HepG2 (cell line): ENCODE data around the gene TEF. TPM values are rescaled to one million over a fixed set of nuclear protein-coding genes. Genes with fewer than 3 reads are reported as not detected.

ENCODE experiments used
- ATAC-seq: fragments of 200-7000 bp; cut with Tn5 transposase; 3 replicates; pipeline ENCODE4 v1.9.1; 2020; ENCODE audit warnings: mild to moderate bottlenecking, moderate library complexity
- BruUV-seq: library from RNA; stranded (reverse); fragments of 400-500 nt; replicated peaks from 2 replicates; lab custom pipeline; 2021; lab: Mats Ljungman, UMichigan
- CTCF ChIA-PET: fragments of 300-600 bp; formaldehyde crosslinking; extraction: SDS; loops from one replicate; lab custom pipeline; 2021; ENCODE audit warnings: low total read pairs, inconsistent platforms, low intra/inter-chr PET ratio; lab: Yijun Ruan, JAX
- POLR2A ChIA-PET: fragments of 350-600 bp; sonication (Branson Sonifier 250); formaldehyde crosslinking; loops from one replicate; lab custom pipeline; 2020; ENCODE audit warnings: antibody characterized with exemption, inconsistent platforms; lab: Yijun Ruan, JAX
- DNase-seq: peaks from one replicate; pipeline ENCODE4 v3.0.0-alpha.2; 2015; ENCODE audit warnings: low spot score
- FAIRE-seq: peaks from 3 replicates; lab custom pipeline; 2011; peaks lifted over from hg19 to GRCh38; lab: Jason Lieb, UNC
- H2AFZ ChIP-seq: one replicate; pipeline ENCODE4 v1.6.1; 2011; ENCODE audit warnings: low read length, inconsistent platforms
- H3K27ac ChIP-seq: fragments of 300-600 bp; 3 replicates; pipeline ENCODE4 v1.8.0; 2011; ENCODE audit warnings: mixed run types, mild to moderate bottlenecking, mixed read lengths, low read length, inconsistent platforms; ENCODE audit not compliant: insufficient read depth; ENCODE audit errors: extremely low read length
- H3K27me3 ChIP-seq, 2 experiments: fragments of 200-600 bp in 1 of 2; 2 replicates in 1 of 2; 3 replicates in 1 of 2; pipeline versions ENCODE4 v1.6.0 to v1.8.0; 2011; ENCODE audit warnings: low read length in 2 of 2, mild to moderate bottlenecking in 2 of 2, moderate library complexity in 2 of 2, inconsistent platforms in 1 of 2; ENCODE audit not compliant: insufficient read depth in 2 of 2, control insufficient read depth in 1 of 2
- H3K36me3 ChIP-seq, 2 experiments: fragments of 200-600 bp in 1 of 2; replicated peaks in 1 of 2; 2 replicates in 1 of 2; 3 replicates in 1 of 2; pipeline versions ENCODE4 v1.5.1 to v1.8.0; 2011; ENCODE audit warnings: low read length in 2 of 2, inconsistent platforms in 1 of 2; ENCODE audit not compliant: insufficient read depth in 2 of 2, control insufficient read depth in 1 of 2
- H3K4me1 ChIP-seq: 2 replicates; pipeline ENCODE4 v1.5.1; 2012; ENCODE audit warnings: low read length, inconsistent platforms; ENCODE audit not compliant: insufficient read depth
- H3K4me2 ChIP-seq: 2 replicates; pipeline ENCODE4 v1.6.0; 2011; ENCODE audit warnings: low read depth, low read length, inconsistent platforms
- H3K4me3 ChIP-seq, 3 experiments: fragments of 200-600 bp in 1 of 3; sonication (generic), shearing (Covaris generic) in 1 of 3; replicated peaks in 1 of 3; 2 replicates each; pipeline ENCODE4 v1.5.1; 2011 to 2016; ENCODE audit warnings: low read length in 3 of 3, inconsistent platforms in 2 of 3, low read depth in 2 of 3, mild to moderate bottlenecking in 2 of 3, control low read depth in 1 of 3, mixed read lengths in 1 of 3; ENCODE audit not compliant: insufficient read depth in 1 of 3
- H3K79me2 ChIP-seq: one replicate; pipeline ENCODE4 v1.6.1; 2011; ENCODE audit warnings: low read length, inconsistent platforms; ENCODE audit not compliant: insufficient read depth
- H3K9ac ChIP-seq: 2 replicates; pipeline ENCODE4 v1.6.0; 2011; ENCODE audit warnings: mild to moderate bottlenecking, low read depth, low read length, inconsistent platforms; ENCODE audit not compliant: insufficient read depth
- H3K9me3 ChIP-seq: 2 replicates; pipeline ENCODE4 v1.5.1; 2012; ENCODE audit warnings: mild to moderate bottlenecking, low read length
- H4K20me1 ChIP-seq: 2 replicates; pipeline ENCODE4 v1.6.0; 2011; ENCODE audit warnings: inconsistent platforms, mild to moderate bottlenecking, low read length, moderate library complexity; ENCODE audit not compliant: insufficient read depth
- AGO2 ChIP-seq: fragments of 200-400 bp; formaldehyde crosslinking; optimal IDR thresholded peaks from 2 replicates; pipeline ENCODE3; 2017; ENCODE audit warnings: mild to moderate bottlenecking, low read depth, low read length, moderate library complexity
- CSRNP1 ChIP-seq: sonication (generic); formaldehyde crosslinking; IDR thresholded peaks from 2 replicates; pipeline ENCODE4 v1.8.1; 2023; ENCODE audit warnings: mild to moderate bottlenecking, missing genetic modification reagents
- GPN1 ChIP-seq: sonication (generic); formaldehyde crosslinking; IDR thresholded peaks from 2 replicates; pipeline ENCODE4 v1.5.1; 2020; ENCODE audit warnings: missing genetic modification reagents, borderline replicate concordance
- HMG20A ChIP-seq: IDR thresholded peaks from 2 replicates; pipeline ENCODE4 v1.6.1; 2016; ENCODE audit warnings: borderline replicate concordance
- KLF12 ChIP-seq: sonication (generic); formaldehyde crosslinking; IDR thresholded peaks from 2 replicates; pipeline ENCODE4 v1.4.0; 2020; ENCODE audit warnings: missing genetic modification reagents, borderline replicate concordance
- MTF2 ChIP-seq: sonication (generic); formaldehyde crosslinking; IDR thresholded peaks from 2 replicates; pipeline ENCODE4 v1.5.0; 2020; ENCODE audit warnings: missing genetic modification reagents, borderline replicate concordance
- NR1H2 ChIP-seq: sonication (generic); formaldehyde crosslinking; IDR thresholded peaks from 2 replicates; pipeline ENCODE4 v1.8.1; 2022; ENCODE audit warnings: low read depth, missing genetic modification reagents, borderline replicate concordance
- TIGD3 ChIP-seq: sonication (generic); formaldehyde crosslinking; IDR thresholded peaks from 2 replicates; pipeline ENCODE4 v1.5.1; 2020; ENCODE audit warnings: mild to moderate bottlenecking, missing genetic modification reagents, borderline replicate concordance
- ZNF263 ChIP-seq: sonication (generic); formaldehyde crosslinking; IDR thresholded peaks from 2 replicates; pipeline ENCODE4 v1.4.0; 2020; ENCODE audit warnings: missing genetic modification reagents
- ZNF451 ChIP-seq: sonication (generic); formaldehyde crosslinking; IDR thresholded peaks from 2 replicates; pipeline ENCODE4 v1.5.0; 2020; ENCODE audit warnings: mild to moderate bottlenecking, missing genetic modification reagents
- WGBS: methylation state at CpG from one replicate; pipeline ENCODE4 v1.1.6; 2017; ENCODE audit warnings: low lambda C conversion rate; 5-methylcytosine and 5-hydroxymethylcytosine counted together
- in situ Hi-C: cut with HindIII; loops from 2 replicates; pipeline ENCODE4 v1.10.0; 2017; ENCODE audit warnings: low pct_unique_long_range_greater_than_20kb; ENCODE audit not compliant: extremely low pct_ligation_motif_present
- intact Hi-C: fragments of 100-400 bp; cut with micrococcal nuclease; formaldehyde crosslinking; loops from one replicate; pipeline ENCODE4 v1.10.0; 2022; ENCODE audit not compliant: unreplicated experiment
- polyA plus RNA-seq, 8 experiments: library from polyadenylated mRNA; depleted of rRNA in 3 of 8; stranded (reverse) in 7 of 8; unstranded in 1 of 8; fragments of >200 nt; fragmentation: Illumina TruSeq in 4 of 8; extraction: Trizol in 4 of 8; gene quantifications; 2 replicates each; pipeline versions ENCODE4 v1.2.1 to v1.2.3, GENCODE V29; 2011 to 2016; ENCODE audit warnings: low read depth in 4 of 8, missing spikeins in 1 of 8, mixed read lengths in 1 of 8; ENCODE audit not compliant: insufficient read depth in 1 of 8
- total RNA-seq, 5 experiments: library from RNA; depleted of rRNA; stranded (reverse); fragments of >200 nt; fragmentation: Illumina TruSeq; extraction: Trizol; gene quantifications; 2 replicates each; pipeline ENCODE4 v1.2.3, GENCODE V29; 2016; ENCODE audit warnings: low read depth in 1 of 5

The TEF gene
- total and polyA plus RNA-seq, 2 of the 13 experiments (the other 11 are each of a cell fraction or from before 2014, with no cell fraction given) = 7.6 to 11.2 TPM

GRCh38 chr22:41340357-41340756, 41.4 kb upstream of the TEF start:
- in situ Hi-C loops = no loop called here
- H3K9ac ChIP-seq = no peak overlapping the region
- ChIA-PET CTCF (no interaction called here), POLR2A (no interaction called here)
- DNase-seq (no peak), FAIRE-seq (no peak), ATAC-seq (no peak)
- peaks cover 36 to 61% of the 10 kb centered on the region in 2 experiments for H3K36me3 ChIP-seq
- TF ChIP-seq ZNF263 (CRISPR knock-in tag) (0 out of 2 replicates have a peak, but pooled peaks have one; percentile 35), CSRNP1 (CRISPR knock-in tag) (no peak), AGO2 (peak; percentile 31), TIGD3 (CRISPR knock-in tag) (no peak)
- H3K9me3 ChIP-seq = no peaks in the 10 kb centered on the region
- H3K79me2 ChIP-seq = no peaks in the 10 kb centered on the region
- BruUV-seq = no TSS peak
- H3K4me1 ChIP-seq = peaks cover 14% of the 10 kb centered on the region
- H3K4me2 ChIP-seq = no peak overlapping the region
- no peaks in the 10 kb centered on the region for H4K20me1 ChIP-seq
- no peak overlapping the region for H3K27ac ChIP-seq
- H3K4me3 ChIP-seq = no peak overlapping the region
- intact Hi-C loops = no loop called here
- no peak overlapping the region for H2AFZ ChIP-seq
- H3K27me3 ChIP-seq = no peaks in the 10 kb centered on the region
- WGBS = 97% methylated on average over 6 of the region's 11 CpGs

- H4K20me1 ChIP-seq = no peaks in the 10 kb centered on the region
- H3K9me3 ChIP-seq = no peaks in the 10 kb centered on the region
- H3K9ac ChIP-seq = no peak overlapping the region
- no TSS peak for BruUV-seq
- H3K79me2 ChIP-seq = no peaks in the 10 kb centered on the region
- POLR2A ChIA-PET = no interaction called here
- TF ChIP-seq MTF2 (no peak), NR1H2 (no peak), GPN1 (no peak), KLF12 (CRISPR knock-in tag) (no peak), ZNF451 (no peak), HMG20A (no peak)
- ATAC-seq (no peak), FAIRE-seq (no peak), DNase-seq (no peak)
- H3K27me3 ChIP-seq = no peaks in the 10 kb centered on the region
- CTCF ChIA-PET = no interaction called here
- H2AFZ ChIP-seq = no peak overlapping the region
- H3K4me1 ChIP-seq = peaks cover 14% of the 10 kb centered on the region
- H3K27ac ChIP-seq = no peak overlapping the region
- intact Hi-C loops (no loop called here), in situ Hi-C loops (no loop called here)
- no peak overlapping the region for H3K4me2 ChIP-seq
- WGBS = 97% methylated on average over 6 of the region's 8 CpGs
- no peak overlapping the region for H3K4me3 ChIP-seq
- H3K36me3 ChIP-seq = peaks cover 37 to 61% of the 10 kb centered on the region in 2 experiments
Measured at GRCh38 chr22:41341012-41341411, 40.7 kb upstream of the TEF start.
